ENCODE data around the gene SDR9C7.

GRCh38 chr12:56935752-56936151, 1.5 kb upstream of the SDR9C7 start:
- TF ChIP-seq CTCF (IDR thresholded peaks at IDR 0.05) (no peak), EP300 (IDR thresholded peaks at IDR 0.05) (no peak)
